Right kidney (tissue), 1 donor: ENCODE results near the gene TMEM254.
"Not testable (repeated sequence)": the region's sequence is repeated elsewhere in the genome, so short reads cannot be mapped to it uniquely, and the experiment has no call there.

Experiments
- DNase-seq: peaks from one replicate; pipeline ENCODE4 v3.0.0-alpha.2; 2016

TMEM254 gene

DNA sequence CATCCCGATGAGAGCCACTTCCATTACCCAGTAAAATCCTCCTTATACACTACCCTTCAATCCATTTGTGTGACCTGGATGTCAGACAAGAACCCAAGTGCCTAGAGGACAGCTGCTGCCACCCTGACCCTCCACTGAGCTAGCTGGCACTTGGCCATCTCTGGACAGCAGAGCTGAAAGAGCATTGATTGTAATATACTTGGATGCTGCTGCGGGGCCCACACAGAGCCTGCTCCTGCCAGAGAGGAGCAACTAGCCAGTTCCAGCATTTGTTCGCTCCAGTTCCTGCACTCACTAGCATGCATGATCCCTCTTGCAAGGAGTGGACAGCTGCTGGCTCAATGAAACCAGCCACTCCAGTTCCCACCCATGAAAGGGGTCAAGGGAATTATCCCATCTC, 8.4 kb upstream of the TMEM254 start:
- no peak for DNase-seq

DNA sequence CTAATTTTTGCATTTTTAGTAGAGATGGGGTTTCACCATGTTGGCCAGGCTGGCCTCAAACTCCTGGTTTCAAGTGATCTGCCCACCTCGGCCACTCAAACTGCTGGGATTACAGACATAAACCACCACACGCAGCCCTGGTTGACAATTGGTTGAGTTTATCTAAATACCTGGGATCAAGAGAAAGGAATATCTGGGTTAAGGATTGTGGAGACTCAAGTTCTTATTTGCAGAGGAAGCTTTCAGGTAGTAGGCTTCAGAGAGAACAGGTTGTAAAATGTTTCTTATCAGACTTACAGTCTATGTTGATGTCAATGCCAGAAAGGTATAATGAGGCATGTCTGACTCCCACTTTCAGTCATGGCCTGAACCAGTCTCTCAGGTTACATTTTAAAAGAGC, 5.9 kb upstream of the TMEM254 start:
- no peak for DNase-seq

DNA sequence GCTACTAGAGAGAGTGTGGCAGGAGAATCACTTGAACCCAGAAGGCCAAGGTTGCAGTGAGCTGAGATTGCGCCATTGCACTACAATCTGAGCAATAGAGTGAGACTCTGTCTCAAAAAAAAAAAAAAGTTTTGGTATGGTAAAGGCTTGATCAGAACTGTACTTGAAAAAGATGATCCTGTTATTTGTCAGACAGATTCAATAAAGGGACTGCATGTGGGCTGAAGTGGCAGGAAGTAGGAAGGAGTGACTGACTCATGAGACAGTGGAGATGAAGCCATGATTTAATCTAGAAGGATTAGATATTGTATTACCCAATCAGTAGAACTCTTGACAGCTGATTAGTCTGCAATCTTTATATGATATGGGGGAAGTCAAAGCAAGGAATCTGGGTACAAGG, 2.7 kb upstream of the TMEM254 start:
- no peak for DNase-seq

DNA sequence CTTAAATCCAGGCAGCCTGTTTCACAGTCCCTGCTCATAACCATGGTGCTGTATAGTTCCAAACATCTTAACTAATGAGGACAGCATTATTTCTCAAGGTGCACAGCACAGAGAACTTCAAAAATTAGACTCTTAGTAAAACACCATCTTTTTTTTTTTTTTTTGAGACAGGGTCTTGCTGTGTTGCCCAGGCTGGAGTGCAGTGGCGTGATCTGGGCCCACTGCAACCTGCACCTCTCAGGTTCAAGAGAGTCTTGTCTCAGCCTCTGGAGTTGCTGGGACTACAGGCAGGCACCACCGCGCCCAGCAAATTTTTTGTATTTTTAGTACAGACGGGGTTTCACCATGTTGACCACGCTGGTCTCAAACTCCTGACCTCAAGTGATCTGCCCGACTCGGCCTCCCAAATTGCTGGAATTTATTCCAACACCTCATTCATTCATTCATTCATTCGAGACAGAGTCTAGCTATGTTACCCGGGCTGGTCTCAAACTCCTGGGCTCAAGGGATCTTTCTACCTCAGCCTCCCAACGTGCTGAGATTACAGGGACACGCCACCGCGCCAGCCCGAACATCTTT, 507 bp upstream of the TMEM254 start:
- no peak for DNase-seq

DNA sequence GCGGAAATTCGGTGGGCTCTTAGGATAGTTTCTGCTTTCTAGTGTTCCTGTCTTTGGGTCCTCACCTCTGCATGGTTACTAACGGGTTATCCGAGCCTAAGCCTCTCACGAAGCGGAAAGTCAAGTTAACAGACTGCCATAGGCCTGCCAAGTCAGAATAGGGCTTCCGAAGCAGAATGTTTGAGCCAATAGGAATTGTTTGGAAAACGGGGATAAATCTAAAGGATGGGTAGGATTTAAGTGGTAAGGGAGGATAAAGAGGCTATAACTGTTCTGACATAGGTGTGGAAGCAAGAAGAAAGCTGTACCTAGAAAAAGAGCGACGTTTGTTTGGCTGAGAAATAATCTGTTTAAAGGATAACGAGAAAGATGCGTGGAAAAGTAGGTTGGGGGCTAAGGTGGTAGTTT, 851 bp downstream of the TMEM254 start:
- no peak for DNase-seq

DNA sequence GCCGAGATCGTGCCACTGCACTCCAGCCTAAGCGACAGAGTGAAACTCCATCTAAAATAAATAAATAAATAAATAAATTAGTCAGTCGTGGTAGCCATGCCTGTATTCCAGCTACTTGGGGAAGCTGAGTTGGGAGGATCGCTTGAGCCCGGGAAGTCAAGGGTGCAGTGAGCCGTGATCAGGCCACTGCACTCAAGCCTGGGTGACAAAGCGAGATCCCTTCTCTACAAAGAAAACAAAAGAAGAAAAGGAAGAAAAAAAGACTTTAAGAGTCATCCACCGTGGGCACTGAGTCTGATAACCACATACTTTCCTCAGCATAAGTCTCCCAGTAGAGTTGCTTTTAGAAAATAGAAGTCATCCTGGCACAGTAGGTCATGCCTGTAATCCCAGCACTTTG, 2.6 kb downstream of the TMEM254 start:
- no peak for DNase-seq

DNA sequence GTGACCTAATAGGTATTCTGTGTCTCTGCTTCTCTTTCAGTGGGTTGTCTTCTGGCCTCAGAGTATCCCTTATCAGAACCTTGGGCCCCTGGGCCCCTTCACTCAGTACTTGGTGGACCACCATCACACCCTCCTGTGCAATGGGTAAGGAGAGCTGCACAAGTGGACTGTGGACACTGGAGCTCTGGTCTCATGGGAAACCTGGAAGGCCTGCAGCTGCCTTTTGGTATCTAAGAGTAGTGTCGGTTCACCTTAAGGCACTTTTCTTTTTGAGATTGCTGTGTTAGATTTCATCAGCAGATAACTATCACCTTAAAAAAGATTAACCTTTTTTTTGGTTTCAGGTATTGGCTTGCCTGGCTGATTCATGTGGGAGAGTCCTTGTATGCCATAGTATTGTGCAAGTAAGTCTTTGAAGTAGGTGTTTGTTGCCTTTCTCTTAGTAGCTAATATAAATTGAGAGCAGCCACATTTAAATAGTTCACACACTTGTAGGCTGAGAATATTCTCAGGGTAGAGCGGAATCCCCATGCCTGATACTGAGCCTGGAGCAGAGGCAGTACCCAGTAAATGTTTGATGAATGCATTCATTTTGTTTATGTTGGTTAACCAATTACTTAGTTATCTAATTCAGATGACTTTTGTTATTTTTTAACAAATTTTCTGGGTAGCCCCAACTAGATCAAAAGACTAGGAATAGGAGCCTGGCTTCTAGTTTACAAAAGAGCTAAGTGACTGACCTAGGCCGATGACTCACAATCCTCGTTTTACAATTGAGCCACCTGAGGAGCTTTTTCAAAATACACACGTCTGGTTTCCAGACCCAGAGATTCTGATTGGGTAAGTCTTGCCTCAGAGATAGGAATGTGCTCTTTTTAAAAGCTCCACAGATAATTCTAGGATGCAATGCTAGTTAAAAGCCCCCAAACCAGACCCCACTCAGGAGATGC, 3.6 kb downstream of the TMEM254 start:
- DNase-seq, result no peak

DNA sequence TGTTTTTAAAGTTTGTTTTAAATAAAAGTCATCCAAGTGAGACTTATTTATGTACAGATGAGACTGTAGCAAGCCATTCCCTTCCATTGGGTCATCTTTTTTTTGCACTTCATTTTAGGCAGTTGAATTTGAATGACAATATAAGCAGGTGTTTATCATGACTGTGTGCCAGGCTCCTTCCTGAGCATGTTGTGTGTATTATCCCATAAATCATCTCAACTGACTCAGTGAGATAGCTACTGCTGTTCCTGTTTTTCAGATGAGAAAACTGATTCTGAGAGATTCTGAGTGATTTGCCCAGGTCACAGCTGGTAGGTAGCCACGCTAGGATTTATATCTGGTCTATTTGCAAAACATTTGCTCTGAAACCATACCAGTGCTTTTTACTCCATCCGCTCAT, 11.7 kb downstream of the TMEM254 start:
- no peak for DNase-seq

DNA sequence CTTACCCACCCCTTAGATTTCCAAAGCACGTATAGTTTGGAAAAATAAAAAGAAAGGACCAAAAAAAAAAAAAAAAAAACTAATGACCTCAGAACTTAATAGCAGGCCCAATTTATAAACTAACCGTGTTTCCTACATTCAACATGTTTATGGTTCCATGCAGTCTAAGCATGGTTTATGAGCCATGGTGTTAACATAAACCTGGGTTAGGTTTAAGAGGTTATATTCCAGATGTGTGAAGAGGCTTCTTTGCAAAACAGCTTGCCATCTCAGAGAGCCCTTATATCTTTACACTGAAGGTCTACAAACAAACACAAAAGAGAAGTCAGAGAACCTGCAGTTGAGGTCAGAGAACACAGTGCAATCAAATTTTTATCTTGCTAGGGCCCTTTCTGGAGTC, 15.8 kb downstream of the TMEM254 start:
- DNase-seq, result no peak

DNA sequence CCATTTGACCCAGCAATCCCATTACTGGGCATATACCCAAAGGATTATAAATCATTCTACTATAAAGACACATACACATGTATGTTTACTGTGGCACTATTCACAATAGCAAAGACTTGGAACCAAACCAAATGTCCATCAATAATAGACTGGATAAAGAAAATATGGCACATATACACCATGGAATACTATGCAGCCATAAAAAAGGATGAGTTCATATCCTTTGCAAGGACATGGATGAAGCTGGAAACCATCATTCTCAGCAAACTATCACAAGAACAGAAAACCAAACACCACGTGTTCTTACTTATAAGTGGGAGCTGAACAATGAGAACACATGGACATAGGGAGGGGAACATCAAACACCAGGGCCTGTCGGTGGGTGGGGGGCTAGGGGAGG, 19.8 kb downstream of the TMEM254 start:
- DNase-seq, result not testable (repeated sequence)

DNA sequence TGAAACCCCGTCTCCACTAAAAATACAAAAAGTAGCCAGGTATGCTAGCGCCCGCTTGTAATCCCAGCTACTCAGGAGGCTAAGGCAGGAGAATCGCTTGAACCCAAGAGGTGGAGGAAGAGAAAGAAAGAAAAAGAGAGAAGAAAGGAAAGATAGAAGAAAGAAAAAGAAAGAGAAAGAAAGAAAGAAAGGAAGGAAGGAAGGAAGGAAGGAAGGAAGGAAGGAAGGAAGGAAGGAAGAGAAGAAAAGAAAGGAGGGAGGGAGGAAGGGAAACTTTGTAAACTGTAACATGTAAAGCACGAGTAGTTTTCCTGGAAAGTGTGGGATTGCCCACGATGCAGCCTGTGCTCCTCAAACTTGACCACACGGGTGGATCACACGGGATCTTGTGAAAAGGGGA, 20.8 kb downstream of the TMEM254 start:
- not testable (repeated sequence) for DNase-seq

DNA sequence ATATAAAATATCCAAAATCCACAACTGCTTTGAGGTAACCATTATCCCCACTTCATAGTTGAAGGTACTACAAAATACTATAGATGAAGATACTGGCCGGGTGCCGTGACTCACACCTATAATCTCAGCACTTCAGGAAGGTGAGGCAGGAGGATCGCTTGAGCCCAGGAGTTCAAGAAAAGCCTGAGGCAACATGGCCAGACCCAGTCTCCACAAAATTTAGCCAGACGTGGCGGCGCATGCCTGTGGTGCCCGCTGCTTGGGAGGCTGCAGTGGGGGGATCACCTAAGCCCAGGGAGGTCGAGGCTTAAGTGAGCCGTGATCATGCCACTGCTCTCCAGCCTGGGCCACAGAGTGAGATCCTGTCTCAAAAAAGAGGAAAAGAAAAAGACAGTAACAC, 21.7 kb downstream of the TMEM254 start:
- DNase-seq, result no peak

DNA sequence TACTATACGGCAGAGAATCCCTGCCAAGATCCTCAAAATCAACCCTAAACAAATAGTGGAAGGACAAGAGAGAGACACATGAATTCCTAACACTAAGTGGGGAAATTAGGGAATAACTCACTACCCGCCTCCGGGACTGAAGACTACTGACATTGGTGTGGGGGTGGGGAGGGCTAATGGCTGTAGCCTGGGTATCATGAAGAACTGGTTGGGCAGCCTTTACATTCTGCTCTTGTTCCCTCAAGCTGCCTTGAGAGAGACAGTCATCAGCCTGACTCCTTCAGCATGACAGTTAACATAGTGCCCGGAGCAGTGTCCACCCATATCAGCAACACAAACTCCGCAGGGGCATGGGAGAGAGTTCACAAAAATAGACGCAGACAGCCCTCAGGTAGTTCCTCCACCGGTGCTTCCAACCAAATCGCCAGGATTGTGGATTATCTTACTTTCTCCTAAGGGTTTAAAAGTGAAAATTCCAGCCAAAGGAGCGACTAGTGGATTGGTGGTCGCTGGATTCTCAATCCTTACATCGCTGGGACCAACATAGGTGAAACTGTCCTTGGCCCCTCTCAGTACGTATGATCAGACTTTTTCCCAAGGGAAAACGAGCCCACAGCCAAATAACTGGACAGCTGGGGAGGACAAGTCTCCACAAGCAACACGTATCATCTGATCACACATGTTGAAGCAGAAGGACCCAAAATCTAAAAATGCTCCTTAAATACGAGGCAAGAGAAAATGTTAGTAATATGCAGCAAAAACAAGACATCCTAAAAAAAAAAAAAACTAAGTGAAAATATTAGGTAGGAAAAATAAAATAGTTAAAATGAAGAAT, 22.6 kb downstream of the TMEM254 start:
- DNase-seq, result no peak

DNA sequence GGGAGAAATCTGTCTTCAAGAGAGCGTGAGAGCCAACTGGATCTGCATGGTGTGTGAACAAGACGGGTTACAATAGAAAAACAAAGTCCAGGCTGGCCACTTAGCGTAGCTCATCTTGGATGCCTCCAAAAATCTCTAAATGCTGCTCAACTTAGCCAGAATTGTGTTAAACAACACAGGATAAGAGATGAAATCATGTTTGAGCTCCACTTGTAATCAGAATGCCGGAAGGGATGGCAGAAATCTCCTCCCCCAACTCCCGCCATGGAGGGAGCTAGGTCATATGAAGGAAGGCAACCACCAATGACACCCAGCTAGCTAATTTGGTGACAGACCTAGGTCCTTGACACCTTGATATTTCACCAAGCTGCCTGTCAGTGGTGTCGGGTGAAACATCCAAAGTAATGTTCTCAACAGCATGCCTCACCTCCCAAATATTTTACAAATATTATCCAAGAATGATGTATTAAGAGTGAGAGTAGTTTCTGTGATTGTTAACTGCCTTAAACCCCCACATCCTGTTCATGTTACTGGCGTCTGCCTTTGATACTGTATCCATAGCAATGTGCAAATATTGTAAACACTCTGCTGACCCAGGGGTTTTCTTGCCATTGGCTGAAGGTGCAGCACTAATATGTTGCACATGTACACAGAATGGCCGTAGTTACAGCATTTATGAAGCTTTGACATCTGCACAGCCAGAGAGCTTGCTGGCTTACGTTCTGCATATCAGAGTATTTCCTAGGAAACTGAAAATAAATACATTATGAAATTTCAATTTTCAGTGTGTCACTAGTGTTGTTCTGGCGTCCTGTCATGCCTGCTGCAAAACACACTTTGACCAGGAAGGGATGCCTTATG, 25.8 kb downstream of the TMEM254 start:
- DNase-seq, result no peak

DNA sequence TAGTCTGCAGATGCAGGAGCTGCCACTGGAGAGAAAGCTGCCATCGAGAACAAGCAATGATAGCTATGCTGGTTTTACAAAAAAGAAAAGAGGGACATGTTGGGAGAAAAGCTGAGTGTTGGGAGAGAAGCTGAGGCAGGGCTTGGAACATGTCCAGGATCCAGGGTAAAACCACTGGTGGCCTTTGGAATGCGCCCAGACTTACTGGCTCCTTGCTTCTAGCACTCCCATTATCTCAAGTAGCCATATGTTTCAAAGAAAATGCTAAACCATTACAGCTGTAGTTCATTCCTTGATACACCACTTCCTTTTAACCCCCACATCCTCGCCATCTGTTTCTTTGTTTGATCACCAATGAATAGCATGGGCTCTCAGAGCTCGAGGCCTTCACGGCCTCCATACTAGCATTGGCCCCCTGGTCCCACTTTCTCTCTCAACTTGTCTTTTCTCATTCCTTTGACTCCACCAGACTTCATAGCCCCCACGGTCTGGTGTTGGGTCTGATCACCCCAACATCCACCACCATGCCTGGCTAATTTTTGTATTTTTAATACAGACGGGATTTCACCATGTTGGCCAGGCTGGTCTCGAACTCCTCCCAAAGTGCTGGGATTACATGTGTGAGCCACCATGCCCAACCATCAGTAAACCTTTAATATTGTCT, 30.2 kb downstream of the TMEM254 start:
- no peak for DNase-seq

DNA sequence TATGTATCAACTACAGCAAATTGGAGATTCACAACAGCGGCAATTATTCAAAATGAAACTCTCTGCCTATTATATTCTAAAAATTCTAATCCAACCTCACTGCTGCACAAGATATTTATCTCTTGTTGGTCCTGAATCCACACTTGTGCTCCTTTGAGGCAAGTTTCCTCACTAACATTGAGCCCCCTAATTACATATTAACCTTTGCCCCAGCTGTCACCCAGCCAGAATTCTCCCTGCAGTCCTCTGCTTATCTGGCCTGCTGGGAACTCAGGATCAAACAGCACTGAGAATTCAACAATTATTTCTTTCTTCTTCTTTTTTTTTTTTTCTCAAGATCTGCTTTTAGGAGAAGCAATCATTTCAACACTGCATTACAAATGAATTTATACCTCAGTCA, 32.5 kb downstream of the TMEM254 start:
- DNase-seq, result no peak

DNA sequence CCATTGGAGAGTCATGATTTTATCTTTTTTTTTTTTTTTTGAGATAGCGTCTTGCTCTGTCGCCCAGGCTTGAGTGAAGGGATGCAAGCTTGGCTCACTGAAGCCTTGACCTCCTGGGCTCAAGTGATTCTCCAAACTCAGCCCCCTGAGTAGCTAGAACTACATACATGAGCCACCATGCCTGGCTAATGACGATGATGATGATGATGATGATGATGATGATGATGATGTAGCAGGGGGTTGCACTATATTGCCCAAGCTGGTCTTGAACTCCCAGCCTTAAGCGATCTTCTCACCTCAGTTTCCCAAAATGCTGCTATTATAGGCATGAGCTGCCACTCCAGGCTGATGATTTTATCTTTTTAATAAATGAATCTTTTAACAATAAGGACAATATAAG, 40.2 kb downstream of the TMEM254 start:
- no peak for DNase-seq

DNA sequence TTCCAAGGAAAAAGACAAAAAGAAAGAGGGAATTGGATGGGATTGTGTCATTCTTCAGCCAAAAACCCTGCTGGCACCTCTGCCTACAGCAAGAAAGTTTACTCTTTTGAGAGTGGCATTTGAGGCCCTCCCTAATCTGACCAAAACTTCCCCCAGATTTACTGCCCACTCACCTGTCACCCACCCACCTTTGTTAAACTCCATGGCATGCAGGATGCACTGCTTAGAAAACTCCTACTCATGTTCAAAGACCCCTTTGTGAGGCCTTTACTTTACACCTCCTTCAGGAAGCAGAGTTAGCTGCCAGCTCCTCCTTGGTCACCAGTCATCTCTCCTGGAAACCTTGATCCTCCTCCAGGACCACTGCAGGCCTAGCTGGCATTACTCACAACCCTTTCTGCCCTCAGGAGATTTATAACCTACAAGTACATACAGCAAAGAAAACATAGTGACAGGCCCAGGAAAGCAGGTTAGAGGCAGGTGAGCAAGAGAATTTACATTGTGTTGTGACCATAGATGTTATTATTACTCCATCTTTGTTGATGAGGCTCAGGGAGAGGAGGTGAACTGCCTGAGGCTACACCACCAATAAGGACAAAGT, 43.7 kb downstream of the TMEM254 start:
- DNase-seq, result no peak

DNA sequence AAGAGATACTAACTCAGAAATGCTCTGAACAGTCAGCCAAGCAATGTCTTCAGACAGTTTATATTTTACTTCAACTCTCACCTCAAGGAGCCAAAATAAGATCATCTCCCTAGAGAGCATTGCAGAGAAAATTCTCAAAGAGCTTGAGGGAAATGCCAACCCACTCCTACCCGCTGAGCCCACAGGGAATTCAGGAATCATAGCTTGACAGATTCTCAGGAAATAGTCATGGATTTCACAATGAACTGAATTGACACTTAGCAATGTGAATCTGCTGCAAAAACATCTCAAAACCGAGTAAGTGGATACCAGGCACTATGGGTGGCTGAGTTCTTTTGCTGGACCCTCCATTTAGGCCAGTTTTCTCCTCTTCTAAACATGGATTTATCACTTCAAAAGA, 44.3 kb downstream of the TMEM254 start:
- no peak for DNase-seq

DNA sequence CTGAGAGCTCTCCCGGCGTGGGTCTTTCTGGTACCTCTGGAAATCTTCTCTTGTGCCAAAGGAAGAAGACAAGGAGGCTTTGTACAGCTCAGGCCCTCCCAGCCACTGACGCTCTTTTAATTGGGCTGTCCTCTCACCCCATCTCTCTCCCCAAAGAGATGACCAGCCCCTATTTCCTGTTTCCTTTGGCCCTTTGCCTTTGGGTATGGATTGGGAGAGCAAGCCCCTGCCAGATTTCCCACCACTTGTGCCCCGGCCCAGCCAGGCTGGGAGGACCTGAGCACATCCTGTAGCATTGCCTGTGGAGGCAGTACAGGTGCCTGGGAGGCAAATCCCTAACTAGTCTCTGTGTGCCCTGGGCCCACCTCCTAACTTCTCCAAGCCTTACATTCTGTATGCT, 48.4 kb downstream of the TMEM254 start:
- no peak for DNase-seq

DNA sequence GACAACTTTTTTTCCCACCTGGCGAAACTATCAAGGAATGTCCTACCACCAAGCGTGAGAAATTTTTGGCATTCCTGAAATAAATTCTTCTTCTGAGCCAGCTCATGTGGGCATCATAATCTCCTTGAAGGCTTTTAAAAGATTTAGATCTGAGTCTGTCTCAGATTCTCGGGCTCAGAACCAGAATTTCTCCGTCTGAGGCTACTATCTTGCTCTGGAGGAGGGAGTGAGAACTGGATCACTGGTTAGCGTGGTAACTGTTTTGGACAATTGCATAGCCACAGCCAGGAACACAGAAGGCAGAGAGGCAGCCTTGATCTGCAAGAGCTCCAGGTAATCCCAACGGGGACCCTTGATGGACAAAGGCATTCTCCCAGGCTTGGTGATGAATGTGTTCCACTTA, 53.0 kb downstream of the TMEM254 start:
- DNase-seq, result no peak
